MM.1S (cell line): ENCODE results near the gene SPOCK2.

Experiments used
- DNase-seq: peaks from one replicate; pipeline ENCODE4 v3.0.0-alpha.2; 2015
- H2AFZ ChIP-seq: fragments of 300-600 bp; sonication (generic); 2 replicates; pipeline ENCODE4 v1.6.0; 2016; ENCODE audit warnings: antibody characterized with exemption, low read length
- H3F3A ChIP-seq: fragments of 300-600 bp; sonication (generic); 2 replicates; pipeline ENCODE4 v1.6.1; 2016; ENCODE audit warnings: mild to moderate bottlenecking, antibody characterized with exemption, low read length, moderate library complexity, mixed read lengths; ENCODE audit not compliant: insufficient read depth
- H3K27ac ChIP-seq: fragments of 300-600 bp; sonication (generic); 2 replicates; pipeline ENCODE4 v1.5.1; 2016; ENCODE audit warnings: mild to moderate bottlenecking, low read length
- H3K27me3 ChIP-seq: fragments of 300-600 bp; sonication (generic); replicated peaks from 2 replicates; pipeline ENCODE4 v1.6.0; 2016; ENCODE audit warnings: low read length; ENCODE audit not compliant: insufficient read depth
- H3K36me3 ChIP-seq: fragments of 300-600 bp; sonication (generic); replicated peaks from 2 replicates; pipeline ENCODE4 v1.6.1; 2016; ENCODE audit warnings: mild to moderate bottlenecking, low read length, mixed read lengths; ENCODE audit not compliant: insufficient read depth
- H3K4me1 ChIP-seq: fragments of 300-600 bp; sonication (generic); 2 replicates; pipeline ENCODE4 v1.6.1; 2016; ENCODE audit warnings: low read length, mixed read lengths
- H3K4me2 ChIP-seq: fragments of 300-600 bp; sonication (generic); 2 replicates; pipeline ENCODE4 v1.6.0; 2016; ENCODE audit warnings: low read depth, low read length
- H3K4me3 ChIP-seq: fragments of 300-600 bp; sonication (generic); 2 replicates; pipeline ENCODE4 v1.5.1; 2016; ENCODE audit warnings: low read length, mixed read lengths
- H3K79me2 ChIP-seq: fragments of 300-600 bp; sonication (generic); 2 replicates; pipeline ENCODE4 v1.6.1; 2016; ENCODE audit warnings: mixed run types, low read length, mixed read lengths
- H3K9ac ChIP-seq: fragments of 300-600 bp; sonication (generic); 2 replicates; pipeline ENCODE4 v1.6.1; 2016; ENCODE audit warnings: low read length, mixed read lengths
- H3K9me2 ChIP-seq: fragments of 300-600 bp; sonication (generic); replicated peaks from 2 replicates; pipeline ENCODE4 v1.6.1; 2016; ENCODE audit warnings: mild to moderate bottlenecking, low read length, mixed read lengths; ENCODE audit not compliant: insufficient read depth
- H3K9me3 ChIP-seq: fragments of 300-600 bp; sonication (generic); replicated peaks from 2 replicates; pipeline ENCODE4 v1.6.1; 2016; ENCODE audit warnings: mild to moderate bottlenecking, low read length, mixed read lengths; ENCODE audit not compliant: insufficient read depth
- H4K20me1 ChIP-seq: fragments of 300-600 bp; sonication (generic); 2 replicates; pipeline ENCODE4 v1.6.1; 2016; ENCODE audit warnings: mild to moderate bottlenecking, low read length, moderate library complexity, mixed read lengths; ENCODE audit not compliant: insufficient read depth
- EZH2 ChIP-seq: fragments of 300-600 bp; sonication (generic); optimal IDR thresholded peaks from 2 replicates; pipeline ENCODE3; 2017; ENCODE audit warnings: low read depth, mild to moderate bottlenecking, antibody characterized with exemption, low read length, mixed read lengths
- EZH2phosphoT487 ChIP-seq: fragments of 300-600 bp; sonication (generic); IDR thresholded peaks from 2 replicates; pipeline ENCODE4 v1.6.1; 2018; ENCODE audit warnings: antibody characterized with exemption, low read length
- TF ChIP-seq, protein P1 (sequence below): fragments of 300-600 bp; sonication (generic); IDR thresholded peaks from 2 replicates; pipeline ENCODE4 v1.5.1; 2016; ENCODE audit warnings: antibody characterized with exemption, low read length, mixed read lengths

The SPOCK2 gene

DNA sequence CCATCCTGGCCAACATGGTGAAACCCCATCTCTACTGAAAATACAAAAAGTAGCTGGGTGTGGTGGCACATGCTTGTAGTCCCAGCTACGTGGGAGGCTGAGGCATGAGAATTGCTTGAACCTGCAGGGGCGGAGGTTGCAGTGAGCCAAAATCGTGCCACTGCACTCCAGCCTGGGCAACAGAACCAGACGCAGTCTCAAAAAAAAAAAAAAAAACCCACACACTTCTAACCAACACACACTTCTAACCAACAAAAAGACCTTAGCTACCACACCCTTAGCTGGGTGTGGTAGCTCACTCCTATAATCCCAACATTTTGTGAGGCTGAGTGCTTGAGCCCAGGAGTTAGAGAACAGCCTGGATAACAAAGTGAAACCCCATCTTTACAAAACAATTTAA, 33.9 kb upstream of the SPOCK2 start:
- no peak overlapping the region for H2AFZ ChIP-seq
- H3K36me3 ChIP-seq: no peaks in the 10 kb centered on the region
- no peaks in the 10 kb centered on the region for H3K27me3 ChIP-seq
- no peaks in the 10 kb centered on the region for H3K4me1 ChIP-seq
- H3F3A ChIP-seq: peaks cover 2% of the 10 kb centered on the region; the same call in 1 of the 2 replicates
- no peaks in the 10 kb centered on the region for H3K9me2 ChIP-seq
- TF ChIP-seq EZH2: no peak
- no peaks in the 10 kb centered on the region for H3K79me2 ChIP-seq
- H3K9ac ChIP-seq: no peak overlapping the region
- no peaks in the 10 kb centered on the region for H4K20me1 ChIP-seq
- H3K4me2 ChIP-seq: no peak overlapping the region
- no peak overlapping the region for H3K27ac ChIP-seq
- no peaks in the 10 kb centered on the region for H3K9me3 ChIP-seq
- H3K4me3 ChIP-seq: no peak overlapping the region
- DNase-seq: no peak

DNA sequence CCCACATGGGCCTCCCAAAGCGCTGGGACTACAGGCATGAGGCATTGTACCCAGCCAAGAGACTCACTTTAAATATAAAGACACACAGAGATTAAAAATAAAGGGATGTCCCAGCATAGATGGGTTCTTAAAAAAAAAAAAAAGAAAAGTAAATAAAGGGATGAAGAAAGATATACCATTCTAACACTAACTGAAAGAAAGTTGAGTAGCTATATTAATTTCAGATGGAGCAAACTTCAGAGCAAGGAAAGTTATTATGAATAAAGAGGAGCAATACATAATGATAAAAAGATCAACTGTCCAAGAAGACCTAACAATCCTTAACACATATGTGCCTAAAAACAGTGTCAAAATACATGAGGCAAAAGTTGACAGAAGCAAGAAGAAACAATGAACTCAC, 33.0 kb upstream of the SPOCK2 start:
- no peak overlapping the region for H3K4me2 ChIP-seq
- TF ChIP-seq EZH2: no peak
- TF ChIP-seq, protein P1, sequence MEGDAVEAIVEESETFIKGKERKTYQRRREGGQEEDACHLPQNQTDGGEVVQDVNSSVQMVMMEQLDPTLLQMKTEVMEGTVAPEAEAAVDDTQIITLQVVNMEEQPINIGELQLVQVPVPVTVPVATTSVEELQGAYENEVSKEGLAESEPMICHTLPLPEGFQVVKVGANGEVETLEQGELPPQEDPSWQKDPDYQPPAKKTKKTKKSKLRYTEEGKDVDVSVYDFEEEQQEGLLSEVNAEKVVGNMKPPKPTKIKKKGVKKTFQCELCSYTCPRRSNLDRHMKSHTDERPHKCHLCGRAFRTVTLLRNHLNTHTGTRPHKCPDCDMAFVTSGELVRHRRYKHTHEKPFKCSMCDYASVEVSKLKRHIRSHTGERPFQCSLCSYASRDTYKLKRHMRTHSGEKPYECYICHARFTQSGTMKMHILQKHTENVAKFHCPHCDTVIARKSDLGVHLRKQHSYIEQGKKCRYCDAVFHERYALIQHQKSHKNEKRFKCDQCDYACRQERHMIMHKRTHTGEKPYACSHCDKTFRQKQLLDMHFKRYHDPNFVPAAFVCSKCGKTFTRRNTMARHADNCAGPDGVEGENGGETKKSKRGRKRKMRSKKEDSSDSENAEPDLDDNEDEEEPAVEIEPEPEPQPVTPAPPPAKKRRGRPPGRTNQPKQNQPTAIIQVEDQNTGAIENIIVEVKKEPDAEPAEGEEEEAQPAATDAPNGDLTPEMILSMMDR: no peak
- no peaks in the 10 kb centered on the region for H3K27me3 ChIP-seq
- H4K20me1 ChIP-seq: no peaks in the 10 kb centered on the region
- H3K27ac ChIP-seq: no peak overlapping the region
- H3K4me1 ChIP-seq: no peaks in the 10 kb centered on the region
- H3K9ac ChIP-seq: no peak overlapping the region
- H3K9me3 ChIP-seq: no peaks in the 10 kb centered on the region
- DNase-seq: no peak
- no peak overlapping the region for H3K4me3 ChIP-seq
- no peaks in the 10 kb centered on the region for H3K9me2 ChIP-seq
- H3F3A ChIP-seq: peaks cover 2% of the 10 kb centered on the region; the same call in 1 of the 2 replicates
- no peaks in the 10 kb centered on the region for H3K79me2 ChIP-seq
- H2AFZ ChIP-seq: no peak overlapping the region
- no peaks in the 10 kb centered on the region for H3K36me3 ChIP-seq

DNA sequence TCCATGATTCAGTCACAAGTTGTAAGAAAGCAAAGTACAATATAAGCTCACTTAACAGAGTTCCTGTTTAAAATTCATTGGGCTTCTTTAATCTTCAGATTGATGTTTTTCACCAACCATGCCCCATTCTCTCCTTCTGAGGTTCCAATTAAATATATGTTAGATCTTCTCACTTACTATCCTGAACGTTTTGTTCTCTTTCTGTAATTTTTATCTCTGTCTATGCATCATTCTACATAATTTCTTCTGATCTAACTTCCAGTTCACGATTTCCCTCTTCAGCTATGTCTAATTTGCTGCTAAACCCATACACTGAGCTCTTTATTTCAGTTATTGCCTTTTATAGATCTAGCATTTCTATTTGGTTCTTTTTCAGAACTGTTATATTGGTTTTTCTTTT, 28.0 kb upstream of the SPOCK2 start:
- H3K27me3 ChIP-seq: no peaks in the 10 kb centered on the region
- H4K20me1 ChIP-seq: no peaks in the 10 kb centered on the region
- TF ChIP-seq, protein P1: no peak
- TF ChIP-seq EZH2 (no peak), EZH2phosphoT487 (no peak)
- no peak overlapping the region for H3K9ac ChIP-seq
- H3F3A ChIP-seq: no peaks in the 10 kb centered on the region
- H3K4me2 ChIP-seq: no peak overlapping the region
- no peaks in the 10 kb centered on the region for H3K9me3 ChIP-seq
- H3K27ac ChIP-seq: no peak overlapping the region
- H2AFZ ChIP-seq: no peak overlapping the region
- H3K79me2 ChIP-seq: no peaks in the 10 kb centered on the region
- H3K9me2 ChIP-seq: no peaks in the 10 kb centered on the region
- no peak overlapping the region for H3K4me3 ChIP-seq
- no peaks in the 10 kb centered on the region for H3K4me1 ChIP-seq
- DNase-seq: no peak
- H3K36me3 ChIP-seq: no peaks in the 10 kb centered on the region

DNA sequence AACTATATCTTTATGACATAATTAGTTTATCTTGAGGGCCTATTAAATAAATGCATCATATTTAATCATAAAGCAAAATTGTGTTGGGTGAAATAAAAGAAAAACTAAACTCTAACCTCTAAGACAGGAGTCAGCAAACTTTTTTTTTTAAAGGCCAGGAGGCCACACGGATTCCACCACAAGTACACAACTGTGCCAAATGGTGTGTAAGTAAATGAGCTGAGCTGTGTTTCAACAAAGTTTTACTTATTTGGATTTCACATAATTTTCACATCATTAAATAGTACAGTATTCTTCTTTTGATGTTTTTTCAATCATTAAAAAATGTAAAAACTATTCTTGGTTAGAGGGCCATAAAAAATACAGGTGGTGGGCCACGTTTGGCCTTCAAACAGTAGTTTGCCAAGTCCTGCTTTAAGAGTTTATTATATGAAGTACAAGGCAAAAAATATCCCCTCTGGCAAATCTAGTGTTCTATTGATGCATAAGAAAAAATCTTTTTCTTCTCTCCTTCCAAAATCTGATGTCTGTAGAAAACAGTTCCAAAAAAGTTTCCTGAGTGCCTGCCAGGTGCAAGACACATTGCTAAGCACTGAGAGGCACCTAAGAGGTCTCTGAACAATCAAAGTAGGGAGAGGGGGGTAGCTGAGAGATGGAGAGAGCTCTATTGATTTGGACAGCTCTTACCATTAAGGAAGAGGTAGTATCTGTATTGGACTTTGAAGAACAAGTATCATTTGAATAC, 26.5 kb upstream of the SPOCK2 start:
- Histone ChIP-seq H3K4me3 (no peak overlapping the region), H4K20me1 (no peaks in the 10 kb centered on the region), H3K36me3 (no peaks in the 10 kb centered on the region), H3K9ac (no peak overlapping the region), H3K9me2 (no peaks in the 10 kb centered on the region), H3F3A (no peaks in the 10 kb centered on the region), H3K4me2 (no peak overlapping the region), H2AFZ (no peak overlapping the region), H3K27me3 (no peaks in the 10 kb centered on the region), H3K9me3 (no peaks in the 10 kb centered on the region), H3K27ac (no peak overlapping the region), H3K79me2 (no peaks in the 10 kb centered on the region), H3K4me1 (no peaks in the 10 kb centered on the region)
- DNase-seq: no peak
- TF ChIP-seq EZH2phosphoT487 (no peak), EZH2 (no peak)
- TF ChIP-seq, protein P1: no peak
